Astrocyte (in vitro differentiated cells and primary cell): ENCODE data around the gene NPIPA1.

Experiments used
- EZH2 ChIP-seq: IDR thresholded peaks from 2 replicates; pipeline ENCODE4 v1.6.1; 2012; ENCODE audit warnings: mild to moderate bottlenecking, low read length, inconsistent platforms; ENCODE audit not compliant: insufficient read depth
- TF ChIP-seq, protein P1 (sequence below): IDR thresholded peaks from 2 replicates; pipeline ENCODE4 v1.5.1; 2011; ENCODE audit warnings: low read depth, mild to moderate bottlenecking, inconsistent platforms, low read length, moderate library complexity; ENCODE audit not compliant: insufficient read depth

DNA sequence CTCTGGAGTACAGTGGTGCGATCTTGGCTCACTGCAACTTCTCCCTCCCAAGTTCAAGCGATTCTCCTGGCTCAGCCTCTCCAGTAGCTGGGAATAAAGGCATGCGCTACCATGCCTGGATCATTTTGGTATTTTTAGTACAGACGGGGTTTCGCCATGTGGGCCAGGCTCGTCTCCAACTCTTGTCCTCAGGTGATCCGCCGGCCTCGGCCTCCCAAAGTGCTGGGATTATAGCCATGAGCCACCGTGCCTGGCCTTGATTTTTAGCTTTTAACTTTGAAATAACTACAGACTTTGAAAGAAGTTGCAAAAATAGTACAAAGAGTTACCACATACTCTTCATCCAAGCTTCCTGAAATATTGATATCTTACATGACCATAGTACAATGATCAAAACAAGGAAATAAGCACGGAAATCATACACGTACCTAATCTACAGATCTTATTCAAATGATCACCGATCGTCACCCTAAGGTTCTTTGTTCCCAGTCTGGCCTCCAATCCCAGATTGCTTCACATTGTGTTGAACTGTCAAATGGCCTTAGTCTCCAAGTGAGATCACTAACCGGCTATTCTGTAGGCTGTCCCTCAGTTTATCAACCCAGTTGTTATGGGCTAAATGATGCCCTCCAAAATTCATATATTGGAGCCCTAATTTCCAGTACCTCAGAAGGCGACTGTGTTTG, 18.4 kb downstream of the NPIPA1 start:
- TF ChIP-seq, protein P1, sequence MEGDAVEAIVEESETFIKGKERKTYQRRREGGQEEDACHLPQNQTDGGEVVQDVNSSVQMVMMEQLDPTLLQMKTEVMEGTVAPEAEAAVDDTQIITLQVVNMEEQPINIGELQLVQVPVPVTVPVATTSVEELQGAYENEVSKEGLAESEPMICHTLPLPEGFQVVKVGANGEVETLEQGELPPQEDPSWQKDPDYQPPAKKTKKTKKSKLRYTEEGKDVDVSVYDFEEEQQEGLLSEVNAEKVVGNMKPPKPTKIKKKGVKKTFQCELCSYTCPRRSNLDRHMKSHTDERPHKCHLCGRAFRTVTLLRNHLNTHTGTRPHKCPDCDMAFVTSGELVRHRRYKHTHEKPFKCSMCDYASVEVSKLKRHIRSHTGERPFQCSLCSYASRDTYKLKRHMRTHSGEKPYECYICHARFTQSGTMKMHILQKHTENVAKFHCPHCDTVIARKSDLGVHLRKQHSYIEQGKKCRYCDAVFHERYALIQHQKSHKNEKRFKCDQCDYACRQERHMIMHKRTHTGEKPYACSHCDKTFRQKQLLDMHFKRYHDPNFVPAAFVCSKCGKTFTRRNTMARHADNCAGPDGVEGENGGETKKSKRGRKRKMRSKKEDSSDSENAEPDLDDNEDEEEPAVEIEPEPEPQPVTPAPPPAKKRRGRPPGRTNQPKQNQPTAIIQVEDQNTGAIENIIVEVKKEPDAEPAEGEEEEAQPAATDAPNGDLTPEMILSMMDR: no peak
- no peak for TF ChIP-seq EZH2
